Activated naive CD8-positive, alpha-beta T cell treated with anti-CD3 and anti-CD28 coated beads for 36 hours (primary cell): ENCODE measurements around the gene MAPK9. TPM values are rescaled to one million over a fixed set of nuclear protein-coding genes. Genes with fewer than 3 reads are reported as not detected.
A peak's percentile ranks its signal among the peaks of the same experiment; 100 is the strongest.
"Not testable (repeated sequence)": the region's sequence is repeated elsewhere in the genome, so short reads cannot be mapped to it uniquely, and the experiment has no call there.

Source experiments
- DNase-seq: peaks from one replicate; pipeline ENCODE4 v3.0.0; 2021
- H3K27ac Mint-ChIP-seq: one replicate; pipeline ENCODE4 v1.8.0; 2022; ENCODE audit warnings: mild to moderate bottlenecking, moderate library complexity, mixed read lengths
- H3K27me3 Mint-ChIP-seq: one replicate; pipeline ENCODE4 v1.8.0; 2022; ENCODE audit warnings: mild to moderate bottlenecking, mixed read lengths
- H3K36me3 Mint-ChIP-seq: one replicate; pipeline ENCODE4 v1.8.0; 2021; ENCODE audit warnings: mild to moderate bottlenecking, mixed read lengths
- H3K4me1 Mint-ChIP-seq: one replicate; pipeline ENCODE4 v1.8.0; 2021; ENCODE audit warnings: mixed read lengths
- H3K4me3 Mint-ChIP-seq: one replicate; pipeline ENCODE4 v1.8.0; 2022; ENCODE audit warnings: mild to moderate bottlenecking, moderate library complexity, mixed read lengths
- H3K9me3 Mint-ChIP-seq: one replicate; pipeline ENCODE4 v1.8.0; 2022; ENCODE audit warnings: mixed read lengths
- total RNA-seq, 2 experiments: library from RNA; stranded (reverse); gene quantifications; one replicate each; pipeline ENCODE4 v1.2.3, GENCODE V29; 2021

MAPK9 gene
- total RNA-seq, 2 experiments from 2014 or later, result 39.5 to 39.7 TPM

DNA sequence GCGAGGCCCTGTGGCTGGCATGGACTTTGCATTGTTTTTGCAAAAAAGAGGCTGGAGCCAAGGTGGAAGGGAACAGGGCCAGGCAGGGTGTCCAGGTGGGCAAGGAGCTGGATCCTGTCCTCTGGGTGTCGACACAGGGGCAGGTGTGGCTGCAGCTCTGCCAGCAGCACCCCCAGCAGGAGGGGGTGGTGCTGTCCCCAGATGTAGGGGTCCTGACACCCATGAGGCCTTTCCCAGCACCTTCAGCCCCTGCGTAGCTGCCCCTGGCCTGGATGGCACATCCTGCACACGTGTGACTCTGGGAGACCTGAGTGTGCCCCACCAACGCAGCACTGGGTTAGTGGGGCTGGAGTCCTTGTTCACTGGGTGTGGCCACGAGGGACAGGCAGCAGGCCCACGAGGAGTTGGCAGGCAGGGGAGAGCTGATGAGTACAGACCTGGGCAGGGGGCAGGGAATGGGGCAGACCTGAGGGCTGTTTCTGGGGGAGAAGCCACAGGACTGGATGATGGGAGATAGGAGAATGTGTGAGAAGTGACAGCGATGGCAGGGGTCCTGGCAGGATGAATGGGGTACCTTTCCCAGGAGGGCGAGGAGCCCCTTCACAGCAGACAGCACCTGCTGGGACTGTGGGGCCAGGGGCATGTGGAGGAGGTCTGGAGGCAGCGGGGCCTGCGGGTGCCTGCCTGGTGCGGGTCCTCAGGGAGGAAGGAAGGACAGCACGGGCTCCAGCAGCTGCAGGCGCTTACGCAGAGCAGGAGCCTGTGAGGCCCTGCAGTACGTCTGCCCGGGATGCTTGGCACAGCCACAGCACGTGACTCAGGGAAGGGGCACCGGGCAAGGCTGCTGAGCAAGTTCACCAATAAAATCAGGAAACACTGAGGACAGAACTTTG lies 79.3 kb downstream of the MAPK9 start:
- Mint-ChIP-seq H3K4me3 (no peak overlapping the region), H3K9me3 (peaks cover 7% of the 10 kb centered on the region), H3K27me3 (peaks cover 38% of the 10 kb centered on the region), H3K4me1 (peaks cover 5% of the 10 kb centered on the region), H3K36me3 (peaks cover 2% of the 10 kb centered on the region), H3K27ac (no peak overlapping the region)
- no peak for DNase-seq

DNA sequence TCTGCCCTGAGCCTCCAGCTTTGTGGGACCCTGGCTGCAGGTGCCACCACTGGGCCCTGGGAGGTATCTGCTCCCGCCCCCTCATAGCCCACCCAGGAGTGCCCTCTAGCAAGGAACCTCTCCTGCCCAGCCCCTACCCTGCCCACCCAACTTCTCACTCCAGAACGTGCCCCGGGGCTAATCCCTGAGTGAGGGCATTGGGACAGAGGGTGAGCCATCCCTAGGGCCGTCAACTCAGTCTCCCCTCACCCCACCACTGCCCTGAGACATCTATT lies 80.2 kb downstream of the MAPK9 start:
- no peak for DNase-seq
- Mint-ChIP-seq H3K9me3 (peaks cover 7% of the 10 kb centered on the region), H3K27ac (no peak overlapping the region), H3K4me3 (no peak overlapping the region), H3K36me3 (peaks cover 2% of the 10 kb centered on the region), H3K4me1 (peaks cover 5% of the 10 kb centered on the region), H3K27me3 (peaks cover 45% of the 10 kb centered on the region)

DNA sequence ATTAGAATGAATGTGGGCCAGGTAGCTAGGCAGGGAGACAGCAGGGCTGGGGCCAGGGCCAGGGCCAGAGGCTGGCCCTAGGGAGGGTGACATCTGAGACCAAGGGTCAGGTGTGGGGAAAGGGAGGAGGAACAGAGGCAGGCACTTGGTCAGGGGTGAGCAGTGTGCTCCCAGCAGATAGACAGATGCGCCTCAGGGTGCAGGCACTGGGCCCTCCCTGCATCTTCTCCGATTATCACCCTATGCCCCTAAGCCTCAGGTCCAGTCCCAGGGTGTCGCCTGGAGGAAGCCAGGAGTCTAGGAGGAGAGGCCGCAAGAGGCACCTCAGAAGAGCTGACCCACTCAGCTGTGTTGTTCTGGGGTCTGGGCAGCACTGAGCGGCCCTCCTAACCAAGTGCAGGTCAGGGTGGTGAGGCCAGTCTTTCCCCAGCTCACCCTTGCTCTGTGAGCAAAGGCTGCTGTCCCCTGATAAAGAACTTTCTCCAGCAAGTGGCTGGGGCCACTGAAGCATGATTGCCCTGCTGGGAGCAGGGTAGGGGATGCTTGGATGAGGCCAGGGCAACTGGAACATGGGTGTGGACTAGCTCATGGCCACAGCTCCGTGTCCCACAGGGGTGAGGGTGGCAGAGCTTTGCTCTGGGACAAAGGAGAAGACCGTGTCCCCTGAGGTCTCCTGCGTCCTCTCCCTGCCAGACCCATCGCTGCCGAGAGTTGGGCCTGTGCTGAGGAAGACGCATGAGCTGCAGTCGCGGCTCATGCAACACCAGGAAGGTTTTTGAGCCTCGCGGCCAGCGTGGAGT lies 80.7 kb downstream of the MAPK9 start:
- Mint-ChIP-seq H3K9me3 (peaks cover 6% of the 10 kb centered on the region), H3K27me3 (peaks cover 48% of the 10 kb centered on the region), H3K36me3 (peaks cover 2% of the 10 kb centered on the region), H3K4me1 (peaks cover 5% of the 10 kb centered on the region), H3K27ac (no peak overlapping the region), H3K4me3 (no peak overlapping the region)
- no peak for DNase-seq

DNA sequence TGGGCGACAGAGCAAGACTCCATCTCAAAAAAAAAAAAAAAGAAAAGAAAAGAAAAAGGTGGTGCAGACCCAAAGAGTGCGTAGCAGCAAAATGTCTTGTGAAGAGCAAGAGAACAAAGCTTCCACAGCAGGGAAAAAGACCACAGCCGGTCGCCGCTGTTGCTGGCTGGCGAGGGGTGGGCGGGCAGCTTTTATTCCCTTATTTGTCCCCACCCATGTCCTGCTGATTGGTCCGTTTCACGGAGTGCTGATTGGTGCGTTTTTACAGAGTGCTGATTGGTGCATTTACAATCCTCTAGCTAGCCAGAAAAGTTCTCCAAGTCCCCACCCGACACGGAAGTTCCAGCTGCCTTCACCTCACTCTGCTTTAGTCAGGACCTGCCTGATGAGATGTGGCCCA lies 81.8 kb downstream of the MAPK9 start:
- H3K36me3 Mint-ChIP-seq, H3K4me1 Mint-ChIP-seq, DNase-seq, H3K9me3 Mint-ChIP-seq, H3K4me3 Mint-ChIP-seq, H3K27ac Mint-ChIP-seq: not testable (repeated sequence)
- H3K27me3 Mint-ChIP-seq, result peaks cover 51% of the 10 kb centered on the region

DNA sequence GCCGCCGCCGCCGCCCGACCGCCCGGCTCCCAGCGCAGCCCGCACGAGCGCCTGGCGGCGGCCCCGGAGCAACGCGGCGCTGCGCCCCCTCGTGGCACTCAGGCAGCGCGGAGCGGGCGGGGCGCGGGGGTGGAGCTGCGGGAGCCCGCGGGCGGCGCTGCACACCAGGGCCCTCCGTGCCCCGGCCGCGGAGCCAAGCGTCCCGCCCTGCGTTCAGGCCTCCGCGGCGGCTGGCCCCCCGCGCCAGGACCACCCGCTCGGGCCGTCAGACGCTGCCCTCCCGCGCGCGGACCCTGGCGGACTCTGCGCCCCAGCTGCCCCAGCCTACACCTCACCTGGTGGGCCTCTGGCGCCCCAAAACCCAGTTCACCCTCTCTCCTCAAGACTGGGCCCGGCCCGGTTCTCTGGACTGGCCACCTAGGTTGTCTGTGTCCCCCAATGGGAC lies 82.7 kb downstream of the MAPK9 start, which contains the start of gene RASGEF1C:
TSS of gene RASGEF1C (minus strand) at position 75 of the 445 bp plus-strand sequence. CDS start 71,159 bp downstream, outside the sequence.
- H3K9me3 Mint-ChIP-seq, result no peaks in the 10 kb centered on the region
- peak within 1 kb of the TSS; percentile 63 for H3K4me3 Mint-ChIP-seq
- peaks cover 5% of the 10 kb centered on the region for H3K4me1 Mint-ChIP-seq
- DNase-seq, result peak; percentile 80
- peaks cover 55% of the 10 kb centered on the region for H3K27me3 Mint-ChIP-seq
- H3K36me3 Mint-ChIP-seq, result peaks cover 2% of the 10 kb centered on the region
- no peak within 1 kb of the TSS for H3K27ac Mint-ChIP-seq

DNA sequence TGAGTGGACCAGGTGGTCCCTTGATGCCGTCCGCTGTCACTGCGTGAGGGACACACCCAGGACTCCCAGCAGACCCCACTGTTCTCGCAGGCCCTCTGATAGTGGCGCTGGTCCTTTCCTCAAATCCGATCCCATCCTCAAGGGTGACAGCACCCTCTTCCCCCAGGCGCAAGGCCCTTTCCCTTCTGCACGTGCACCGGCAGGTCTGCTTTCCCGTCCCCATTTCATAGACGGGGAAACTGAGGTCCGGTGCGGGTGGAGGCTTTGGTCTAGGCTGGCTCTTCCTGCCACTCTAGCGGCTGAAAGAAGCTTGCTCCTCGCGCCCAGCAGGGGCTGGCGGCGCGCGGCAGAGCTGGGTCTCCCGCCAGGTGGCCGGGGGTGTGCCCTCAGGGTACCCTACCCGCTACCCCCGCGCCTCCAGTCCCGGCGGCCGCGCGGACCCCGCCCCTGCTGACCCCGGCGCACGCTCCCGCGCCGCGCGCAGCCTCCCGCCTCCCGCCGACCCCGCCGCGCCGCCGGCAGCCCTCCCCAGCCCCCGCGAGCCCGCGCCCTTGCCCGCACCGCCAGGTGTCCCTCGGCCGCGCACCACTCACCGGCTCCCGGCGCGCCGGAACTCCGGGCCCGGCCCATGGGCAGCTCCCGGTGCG lies 83.3 kb downstream of the MAPK9 start:
- peaks cover 5% of the 10 kb centered on the region for H3K4me1 Mint-ChIP-seq
- H3K9me3 Mint-ChIP-seq, result no peaks in the 10 kb centered on the region
- H3K36me3 Mint-ChIP-seq, result peaks cover 2% of the 10 kb centered on the region
- peak overlapping the region; percentile 63 for H3K4me3 Mint-ChIP-seq
- peaks cover 52% of the 10 kb centered on the region for H3K27me3 Mint-ChIP-seq
- no peak for DNase-seq
- H3K27ac Mint-ChIP-seq, result no peak overlapping the region

DNA sequence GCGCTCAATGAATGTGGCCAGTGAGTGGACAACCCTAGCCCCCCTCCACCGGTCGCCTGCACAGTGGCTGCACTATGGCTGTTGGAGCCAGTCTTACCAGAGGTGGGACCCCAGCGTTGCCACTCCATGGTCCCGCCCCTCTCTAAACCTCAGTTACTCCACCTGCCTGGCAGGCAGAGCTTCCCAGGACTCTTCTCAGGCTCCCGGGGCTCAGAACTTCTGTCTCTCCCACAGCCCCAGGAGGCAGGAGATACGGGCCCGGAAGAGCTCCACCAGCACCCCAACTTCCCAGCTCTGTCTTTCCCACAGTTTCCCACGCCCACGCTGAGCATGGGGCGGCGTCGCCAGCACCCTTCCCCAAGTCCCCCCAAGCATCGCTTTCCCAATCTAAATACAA lies 83.8 kb downstream of the MAPK9 start:
- peak overlapping the region; percentile 63 for H3K4me3 Mint-ChIP-seq
- H3K27me3 Mint-ChIP-seq, result peaks cover 52% of the 10 kb centered on the region
- peaks cover 5% of the 10 kb centered on the region for H3K4me1 Mint-ChIP-seq
- H3K27ac Mint-ChIP-seq, result no peak overlapping the region
- DNase-seq, result no peak
- no peaks in the 10 kb centered on the region for H3K9me3 Mint-ChIP-seq
- H3K36me3 Mint-ChIP-seq, result peaks cover 2% of the 10 kb centered on the region

DNA sequence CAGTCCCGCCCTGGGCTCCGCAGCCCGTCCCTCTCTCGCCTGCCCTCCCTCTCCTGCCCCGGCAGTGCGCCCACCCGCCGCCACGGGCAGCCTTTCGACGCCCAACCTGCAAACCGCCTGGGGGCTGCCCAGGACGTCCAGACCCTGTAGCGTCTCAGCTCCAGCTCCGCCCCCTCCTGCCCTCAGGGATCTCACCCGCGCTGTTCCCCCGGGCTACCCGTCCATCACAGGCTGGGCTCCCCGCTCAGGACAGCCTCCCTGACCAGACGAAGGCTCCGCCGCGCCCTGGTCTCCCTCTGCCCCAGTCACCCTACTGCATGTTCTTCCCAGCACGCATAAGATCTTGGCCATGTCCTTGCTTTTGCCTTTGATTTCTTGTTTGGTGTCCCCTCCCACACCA lies 84.3 kb downstream of the MAPK9 start:
- H3K4me3 Mint-ChIP-seq, result no peak overlapping the region
- no peaks in the 10 kb centered on the region for H3K9me3 Mint-ChIP-seq
- DNase-seq, result no peak
- H3K36me3 Mint-ChIP-seq, result peaks cover 2% of the 10 kb centered on the region
- no peak overlapping the region for H3K27ac Mint-ChIP-seq
- H3K4me1 Mint-ChIP-seq, result peaks cover 5% of the 10 kb centered on the region
- peaks cover 49% of the 10 kb centered on the region for H3K27me3 Mint-ChIP-seq

DNA sequence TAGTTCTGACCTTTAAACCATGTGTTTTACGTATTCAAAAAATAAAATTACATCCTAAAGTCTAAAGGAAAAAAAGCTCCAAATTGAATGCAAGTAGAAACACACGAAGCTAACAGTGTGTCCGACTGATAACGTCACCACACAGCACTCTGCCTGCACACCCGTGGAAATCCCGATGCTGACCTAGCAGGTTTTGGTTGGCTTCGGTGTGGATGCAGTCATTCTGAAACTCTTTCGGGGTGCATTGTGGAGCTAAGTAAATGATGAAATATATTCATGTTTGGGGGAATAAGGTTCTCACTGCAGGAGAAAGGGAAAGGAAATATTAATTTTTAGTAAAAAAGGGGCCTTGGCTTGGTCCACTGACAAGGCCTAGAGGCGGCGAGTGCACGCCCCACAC lies 84.9 kb downstream of the MAPK9 start:
- Mint-ChIP-seq H3K27me3 (peaks cover 44% of the 10 kb centered on the region), H3K36me3 (peaks cover 2% of the 10 kb centered on the region), H3K4me3 (no peak overlapping the region), H3K4me1 (peaks cover 5% of the 10 kb centered on the region), H3K27ac (no peak overlapping the region), H3K9me3 (no peaks in the 10 kb centered on the region)
- no peak for DNase-seq

DNA sequence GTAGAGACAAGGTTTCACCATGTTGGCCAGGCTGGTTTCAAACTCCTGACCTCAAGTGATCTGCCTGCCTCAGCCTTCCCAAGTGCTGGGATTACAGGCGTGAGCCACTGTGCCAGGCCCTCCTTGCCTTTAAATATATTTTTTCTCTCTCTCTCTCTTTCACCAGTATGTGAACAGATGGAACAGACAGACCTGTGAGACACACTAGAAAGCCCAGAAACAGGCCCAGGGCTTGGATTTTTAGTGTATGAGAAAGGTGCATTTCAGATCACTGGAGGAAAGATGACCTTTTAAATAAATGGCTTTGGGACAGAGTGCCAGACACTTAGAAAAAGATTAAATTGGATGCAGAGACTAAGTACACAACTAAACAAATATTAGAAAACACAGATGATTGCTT lies 86.0 kb downstream of the MAPK9 start:
- peaks cover 2% of the 10 kb centered on the region for H3K36me3 Mint-ChIP-seq
- H3K4me3 Mint-ChIP-seq, result no peak overlapping the region
- H3K27me3 Mint-ChIP-seq, result peaks cover 45% of the 10 kb centered on the region
- H3K9me3 Mint-ChIP-seq, result no peaks in the 10 kb centered on the region
- H3K4me1 Mint-ChIP-seq, result peaks cover 5% of the 10 kb centered on the region
- no peak overlapping the region for H3K27ac Mint-ChIP-seq
- no peak for DNase-seq

DNA sequence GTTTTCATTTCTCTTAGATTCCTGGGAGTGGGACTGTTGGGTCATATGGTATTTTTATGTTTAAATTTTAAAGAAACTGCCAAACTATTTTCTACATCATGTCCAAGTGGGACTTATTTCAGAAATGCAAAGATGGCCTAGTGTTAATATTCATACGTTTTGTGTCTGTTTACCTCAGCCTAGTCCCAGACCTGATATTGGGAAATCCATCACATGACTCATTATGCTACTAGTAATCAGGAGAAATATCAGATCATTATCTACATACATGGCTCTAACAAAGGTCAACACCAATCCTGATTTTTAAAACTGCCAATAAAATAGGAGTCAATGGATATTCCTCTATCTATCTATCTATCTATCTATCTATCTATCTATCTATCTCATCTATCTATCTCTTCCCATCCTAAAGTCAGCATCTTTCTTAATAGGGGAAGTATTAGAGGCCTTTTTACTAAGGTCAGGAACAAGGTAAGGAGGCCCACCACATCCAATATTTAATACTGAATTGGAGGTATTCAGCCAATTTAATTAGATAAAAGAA lies 87.5 kb downstream of the MAPK9 start:
- Mint-ChIP-seq H3K27me3 (peaks cover 31% of the 10 kb centered on the region), H3K9me3 (no peaks in the 10 kb centered on the region), H3K36me3 (peaks cover 2% of the 10 kb centered on the region), H3K4me1 (peaks cover 5% of the 10 kb centered on the region), H3K4me3 (no peak overlapping the region), H3K27ac (no peak overlapping the region)
- no peak for DNase-seq

DNA sequence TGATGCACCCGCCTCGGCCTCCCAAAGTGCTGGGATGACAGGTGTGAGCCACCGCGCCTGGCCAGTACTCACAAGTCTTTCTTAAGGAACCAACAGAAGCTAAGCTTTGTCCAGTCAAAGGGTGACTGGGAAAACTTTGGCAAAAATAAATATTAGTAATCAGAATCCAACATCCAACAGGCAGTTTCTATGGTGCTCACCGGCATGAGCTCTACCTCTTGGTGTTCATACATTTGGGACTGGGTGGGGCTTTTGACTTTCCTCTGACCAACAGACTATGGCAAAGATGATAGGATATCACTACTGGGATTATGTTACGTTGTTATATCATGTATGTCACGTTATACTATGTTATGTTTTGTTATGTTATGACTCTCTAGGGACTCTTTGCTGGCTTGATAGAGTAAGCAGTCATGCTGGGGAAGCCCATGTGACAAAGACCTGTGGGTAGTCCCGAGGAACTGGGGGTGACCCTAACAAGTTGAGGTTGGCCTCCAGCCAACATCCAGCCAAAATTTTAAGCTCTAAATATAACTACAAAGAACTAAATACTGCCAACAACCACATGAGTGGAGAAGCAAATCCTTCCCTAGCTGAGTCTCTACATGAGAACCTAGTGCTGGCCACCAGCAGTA lies 88.8 kb downstream of the MAPK9 start:
- no peak for DNase-seq
- H3K4me3 Mint-ChIP-seq, result no peak overlapping the region
- H3K27ac Mint-ChIP-seq, result no peak overlapping the region
- H3K4me1 Mint-ChIP-seq, result peaks cover under 1% of the 10 kb centered on the region
- H3K9me3 Mint-ChIP-seq, result no peaks in the 10 kb centered on the region
- peaks cover 30% of the 10 kb centered on the region for H3K27me3 Mint-ChIP-seq
- no peaks in the 10 kb centered on the region for H3K36me3 Mint-ChIP-seq

DNA sequence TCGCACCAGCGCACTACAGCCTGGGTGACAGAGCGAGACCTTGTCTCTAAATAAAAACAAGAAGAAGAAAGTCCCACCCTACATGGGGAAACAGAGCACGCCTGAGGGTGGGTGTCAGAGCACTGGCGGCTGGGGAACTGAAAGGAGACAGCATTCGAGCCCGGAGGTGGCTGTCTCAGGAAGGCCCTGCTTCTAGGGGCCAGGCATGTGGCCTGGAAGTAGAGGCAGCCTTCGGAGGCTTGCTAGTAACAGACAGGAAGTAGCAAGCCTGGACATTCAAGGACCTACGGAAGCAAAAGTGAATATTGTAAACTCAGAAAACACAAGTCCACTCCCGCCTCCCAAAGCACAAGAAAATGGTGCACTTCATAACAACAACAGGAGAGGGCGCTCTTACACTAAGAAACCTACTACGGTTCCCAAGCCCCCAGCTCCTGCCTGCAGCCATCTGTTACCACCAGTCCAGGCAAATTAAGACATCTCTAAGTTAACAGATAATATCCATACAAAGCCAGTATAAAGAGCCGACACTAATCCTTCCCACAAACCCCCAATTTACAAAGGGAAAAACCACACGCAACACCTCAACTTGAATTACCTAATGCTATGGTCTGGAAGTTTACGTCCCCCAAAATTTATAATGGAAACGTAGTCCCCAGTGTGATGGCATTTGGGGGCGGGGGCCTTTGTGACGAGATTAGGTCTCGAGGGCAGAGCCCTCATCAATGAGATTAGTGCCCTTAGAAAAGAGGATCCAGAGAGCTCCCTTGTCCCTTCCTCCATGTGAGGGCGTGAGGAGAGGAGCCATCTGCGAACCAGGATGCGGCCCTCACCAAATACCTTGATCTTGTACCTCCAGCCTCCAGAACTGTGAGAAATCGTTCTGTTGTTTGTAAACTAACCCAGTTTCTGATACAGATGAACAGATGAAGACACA lies 90.6 kb downstream of the MAPK9 start:
- no peak overlapping the region for H3K4me3 Mint-ChIP-seq
- no peak overlapping the region for H3K27ac Mint-ChIP-seq
- H3K9me3 Mint-ChIP-seq, result no peaks in the 10 kb centered on the region
- no peak for DNase-seq
- no peaks in the 10 kb centered on the region for H3K4me1 Mint-ChIP-seq
- H3K27me3 Mint-ChIP-seq, result peaks cover 16% of the 10 kb centered on the region
- H3K36me3 Mint-ChIP-seq, result no peaks in the 10 kb centered on the region

DNA sequence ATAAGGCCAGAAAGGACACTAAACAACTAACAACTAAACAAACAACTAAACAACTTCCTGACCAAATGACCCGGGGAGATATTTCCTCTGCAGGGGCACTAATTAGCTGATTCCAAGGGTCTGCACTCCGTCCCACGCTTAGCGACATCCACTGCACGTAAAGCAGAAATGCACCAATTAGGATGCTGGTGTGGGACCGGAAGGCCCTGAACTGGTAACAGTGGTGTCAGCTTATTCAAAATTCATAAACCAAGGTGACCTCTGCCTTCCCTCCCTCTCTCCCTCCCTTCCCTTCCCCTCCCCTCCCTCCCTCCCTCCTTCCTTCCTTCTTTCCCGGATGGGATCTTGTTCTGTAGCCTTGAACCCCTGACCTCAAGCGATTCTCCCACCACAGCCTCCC lies 92.5 kb downstream of the MAPK9 start:
- H3K27ac Mint-ChIP-seq, result no peak overlapping the region
- no peaks in the 10 kb centered on the region for H3K4me1 Mint-ChIP-seq
- no peaks in the 10 kb centered on the region for H3K9me3 Mint-ChIP-seq
- H3K27me3 Mint-ChIP-seq, result peaks cover 8% of the 10 kb centered on the region
- no peak overlapping the region for H3K4me3 Mint-ChIP-seq
- no peak for DNase-seq
- H3K36me3 Mint-ChIP-seq, result no peaks in the 10 kb centered on the region
